Measurements from ENCODE around the gene AGER. TPM values are rescaled to one million over a fixed set of nuclear protein-coding genes. Genes with fewer than 3 reads are reported as not detected.

The AGER gene
- total RNA-seq, 1 experiment from 2014 or later: 18.1 TPM

- no peaks in the 10 kb centered on the region for H3K9me2 ChIP-seq (ENCODE audit: insufficient read depth)
- H3K4me2 ChIP-seq: peak overlapping the region; percentile 94
- POLR2A ChIA-PET (ENCODE audit: unreplicated experiment): interaction anchor here (0.6 to 1.2 kb wide), 8 partner anchors 10 to 797 kb away, joined by 3 to 10 read pairs (median 5); no protein-coding TSS in a partner anchor
- intact Hi-C loops (cut with micrococcal nuclease; ENCODE audit: unreplicated experiment): loop anchor here (1.0 to 10.0 kb wide), 6 partner anchors 18 to 779 kb away; partner anchors contain the start of genes ATP6V1G2, DDX39B, FKBPL and NFKBIL1
- TSS peak; percentile 88 for BruUV-seq (replicated peaks)
- H3F3A ChIP-seq (ENCODE audit: insufficient read depth, low read depth): peaks cover 17% of the 10 kb centered on the region
- no peaks in the 10 kb centered on the region for H3K36me3 ChIP-seq (ENCODE audit: low read depth)
- peak overlapping the region; percentile 96 for H3K4me3 ChIP-seq
- H3K27ac ChIP-seq: peak overlapping the region; percentile 87
- no peaks in the 10 kb centered on the region for H3K9me3 ChIP-seq (ENCODE audit: insufficient read depth, low read depth)
- H3K4me1 ChIP-seq (replicated peaks; ENCODE audit: insufficient read depth): peaks cover 18% of the 10 kb centered on the region
- no peaks in the 10 kb centered on the region for H3K79me2 ChIP-seq (ENCODE audit: low read depth)
- DNase-seq: peak; percentile 40 to 67
- peak overlapping the region; percentile 99 for H2AFZ ChIP-seq
- no peak for TF ChIP-seq EZH2 (IDR thresholded peaks at IDR 0.05; ENCODE audit: low read depth)
- TF ChIP-seq CTCF (conservative IDR thresholded peaks at IDR 0.05): no peak
- H3K27me3 ChIP-seq (ENCODE audit: insufficient read depth, low read depth): peaks cover 9% of the 10 kb centered on the region
- H4K20me1 ChIP-seq (ENCODE audit: insufficient read depth): no peaks in the 10 kb centered on the region
- CTCF ChIA-PET: interaction anchor here (0.7 kb wide), 1 partner anchor 513 kb away, joined by 5 read pairs; no protein-coding TSS in a partner anchor
Observed at GRCh38 chr6:32195902-32196681, 12.0 kb upstream of the AGER start.

GRCh38 chr6:32195652-32195901 lies 11.5 kb upstream of the AGER start:
- Histone ChIP-seq H4K20me1 (ENCODE audit: insufficient read depth) (no peaks in the 10 kb centered on the region), H2AFZ (no peak overlapping the region), H3K9me2 (ENCODE audit: insufficient read depth) (no peaks in the 10 kb centered on the region), H3K27me3 (ENCODE audit: insufficient read depth, low read depth) (peaks cover 4% of the 10 kb centered on the region), H3K9me3 (ENCODE audit: insufficient read depth, low read depth) (no peaks in the 10 kb centered on the region), H3K4me2 (peak overlapping the region; percentile 94; the same call in 1 of the 2 replicates), H3K36me3 (ENCODE audit: low read depth) (no peaks in the 10 kb centered on the region), H3K4me3 (peak overlapping the region; percentile 96; the same call in 1 of the 2 replicates), H3K79me2 (ENCODE audit: low read depth) (no peaks in the 10 kb centered on the region), H3K27ac (no peak overlapping the region), H3K4me1 (replicated peaks; ENCODE audit: insufficient read depth) (peaks cover 18% of the 10 kb centered on the region), H3F3A (ENCODE audit: insufficient read depth, low read depth) (peaks cover 17% of the 10 kb centered on the region)
- BruUV-seq (replicated peaks): no TSS peak
- intact Hi-C loops (cut with micrococcal nuclease; ENCODE audit: unreplicated experiment): loop anchor here (1.0 to 10.0 kb wide), 6 partner anchors 17 to 779 kb away; partner anchors contain the start of genes ATP6V1G2, DDX39B, FKBPL and NFKBIL1
- TF ChIP-seq EZH2 (IDR thresholded peaks at IDR 0.05; ENCODE audit: low read depth): no peak
- ChIA-PET CTCF (no interaction called here), POLR2A (ENCODE audit: unreplicated experiment) (interaction anchor here (0.6 to 1.2 kb wide), 8 partner anchors 11 to 796 kb away, joined by 3 to 10 read pairs (median 5); no protein-coding TSS in a partner anchor)
- DNase-seq: peak; percentile 98 to 100

- BruUV-seq (replicated peaks): TSS peak; percentile 97
- Histone ChIP-seq H3K27me3 (ENCODE audit: insufficient read depth, low read depth) (no peaks in the 10 kb centered on the region; the same call in 1 of the 2 replicates), H3F3A (ENCODE audit: insufficient read depth, low read depth) (peaks cover 17% of the 10 kb centered on the region), H3K36me3 (ENCODE audit: low read depth) (no peaks in the 10 kb centered on the region), H4K20me1 (ENCODE audit: insufficient read depth) (no peaks in the 10 kb centered on the region), H3K4me3 (peak overlapping the region; percentile 72), H3K9me2 (ENCODE audit: insufficient read depth) (no peaks in the 10 kb centered on the region), H3K9me3 (ENCODE audit: insufficient read depth, low read depth) (no peaks in the 10 kb centered on the region), H3K4me1 (replicated peaks; ENCODE audit: insufficient read depth) (peaks cover 18% of the 10 kb centered on the region), H3K79me2 (ENCODE audit: low read depth) (no peaks in the 10 kb centered on the region), H3K4me2 (peak overlapping the region; percentile 93), H3K27ac (peak overlapping the region; percentile 39; the same call in 1 of the 2 replicates), H2AFZ (peak overlapping the region; percentile 76; the same call in 1 of the 2 replicates)
- intact Hi-C loops (cut with micrococcal nuclease; ENCODE audit: unreplicated experiment): loop anchor here (1.0 to 10.0 kb wide), 6 partner anchors 17 to 780 kb away; partner anchors contain the start of genes ATP6V1G2, DDX39B, FKBPL and NFKBIL1
- ChIA-PET CTCF (no interaction called here), POLR2A (ENCODE audit: unreplicated experiment) (interaction anchor here (0.5 to 1.2 kb wide), 6 partner anchors 17 to 796 kb away, joined by 3 to 10 read pairs (median 4); no protein-coding TSS in a partner anchor)
- no peak for TF ChIP-seq EZH2 (IDR thresholded peaks at IDR 0.05; ENCODE audit: low read depth)
- peak; percentile 72 for TF ChIP-seq CTCF (conservative IDR thresholded peaks at IDR 0.05)
- no peak for DNase-seq
Observed at GRCh38 chr6:32194825-32195651, 11.0 kb upstream of the AGER start.
